H9 (cell line): ENCODE data around the gene COPB1. TPM values are rescaled to one million over a fixed set of nuclear protein-coding genes. Genes with fewer than 3 reads are reported as not detected.

Source experiments
- DNase-seq: peaks from one replicate; pipeline ENCODE4 v3.0.0-alpha.2; 2017
- H2AFZ ChIP-seq: one replicate; pipeline ENCODE4 v1.6.1; 2013; ENCODE audit warnings: mild to moderate bottlenecking, low read length, control low read depth, moderate library complexity
- H2AK5ac ChIP-seq: 2 replicates; pipeline ENCODE4 v1.6.1; 2013; ENCODE audit warnings: low read length, control low read depth, mixed read lengths; ENCODE audit not compliant: insufficient read length
- H2BK120ac ChIP-seq: one replicate; pipeline ENCODE4 v1.6.1; 2013; ENCODE audit warnings: low read depth, mild to moderate bottlenecking, low read length, control low read depth, inconsistent platforms; ENCODE audit not compliant: poor library complexity, severe bottlenecking
- H2BK12ac ChIP-seq: 2 replicates; pipeline ENCODE4 v1.6.1; 2013; ENCODE audit warnings: low read length, control low read depth, mixed read lengths, low read depth; ENCODE audit not compliant: insufficient read length
- H2BK15ac ChIP-seq: 2 replicates; pipeline ENCODE4 v1.6.1; 2013; ENCODE audit warnings: low read depth, low read length, control low read depth
- H2BK20ac ChIP-seq: one replicate; pipeline ENCODE4 v1.6.1; 2013; ENCODE audit warnings: low read depth, mild to moderate bottlenecking, low read length, control low read depth, inconsistent platforms; ENCODE audit not compliant: poor library complexity, severe bottlenecking
- H2BK5ac ChIP-seq: 2 replicates; pipeline ENCODE4 v1.6.1; 2013; ENCODE audit warnings: low read length, control low read depth, mixed read lengths; ENCODE audit not compliant: insufficient read length
- H3K14ac ChIP-seq: 2 replicates; pipeline ENCODE4 v1.6.1; 2013; ENCODE audit warnings: low read length, control low read depth; ENCODE audit not compliant: insufficient read depth
- H3K18ac ChIP-seq: 2 replicates; pipeline ENCODE4 v1.6.1; 2013; ENCODE audit warnings: low read depth, mild to moderate bottlenecking, mixed read lengths, low read length, control low read depth; ENCODE audit not compliant: insufficient read length
- H3K23ac ChIP-seq: 2 replicates; pipeline ENCODE4 v1.6.1; 2013; ENCODE audit warnings: low read length, control low read depth, mixed read lengths, low read depth; ENCODE audit not compliant: insufficient read length
- H3K23me2 ChIP-seq: 2 replicates; pipeline ENCODE4 v1.6.1; 2013; ENCODE audit warnings: low read depth, mild to moderate bottlenecking, mixed read lengths, low read length, control low read depth; ENCODE audit not compliant: insufficient read length, poor library complexity, severe bottlenecking
- H3K27ac ChIP-seq: 2 replicates; pipeline ENCODE4 v1.5.1; 2013; ENCODE audit warnings: low read length, control low read depth, mixed read lengths, low read depth; ENCODE audit not compliant: insufficient read length
- H3K27me3 ChIP-seq: 2 replicates; pipeline ENCODE4 v1.6.1; 2013; ENCODE audit warnings: low read length, control low read depth, inconsistent platforms; ENCODE audit not compliant: insufficient read depth
- H3K4ac ChIP-seq: 2 replicates; pipeline ENCODE4 v1.6.1; 2013; ENCODE audit warnings: low read depth, mild to moderate bottlenecking, control low read depth, inconsistent platforms, low read length, moderate library complexity
- H3K4me1 ChIP-seq: 2 replicates; pipeline ENCODE4 v1.6.1; 2013; ENCODE audit warnings: low read length, control low read depth, inconsistent platforms; ENCODE audit not compliant: insufficient read depth
- H3K4me2 ChIP-seq: 2 replicates; pipeline ENCODE4 v1.6.1; 2013; ENCODE audit warnings: low read length, control low read depth, mixed read lengths; ENCODE audit not compliant: insufficient read length, insufficient read depth
- H3K56ac ChIP-seq: 2 replicates; pipeline ENCODE4 v1.6.1; 2013; ENCODE audit warnings: low read depth, mild to moderate bottlenecking, mixed read lengths, low read length, control low read depth; ENCODE audit not compliant: insufficient read length
- H3K79me1 ChIP-seq: 2 replicates; pipeline ENCODE4 v1.6.1; 2013; ENCODE audit warnings: low read depth, mild to moderate bottlenecking, moderate library complexity, low read length, control low read depth, inconsistent platforms; ENCODE audit not compliant: insufficient read depth, poor library complexity, severe bottlenecking
- H3K79me2 ChIP-seq: 2 replicates; pipeline ENCODE4 v1.6.1; 2013; ENCODE audit warnings: low read length, control low read depth, inconsistent platforms; ENCODE audit not compliant: insufficient read depth
- H3K9ac ChIP-seq: 2 replicates; pipeline ENCODE4 v1.6.1; 2013; ENCODE audit warnings: low read length, control low read depth, mixed read lengths; ENCODE audit not compliant: insufficient read length; ENCODE audit errors: extremely low read depth
- H3K9me3 ChIP-seq: one replicate; pipeline ENCODE4 v1.6.1; 2013; ENCODE audit warnings: low read depth, low read length, inconsistent platforms; ENCODE audit not compliant: control insufficient read depth
- H3T11ph ChIP-seq: one replicate; pipeline ENCODE4 v1.6.1; 2013; ENCODE audit warnings: mild to moderate bottlenecking, low read length, control low read depth, inconsistent platforms
- H4K20me1 ChIP-seq: one replicate; pipeline ENCODE4 v1.6.1; 2013; ENCODE audit not compliant: control insufficient read depth, insufficient read length, insufficient read depth
- H4K5ac ChIP-seq: 2 replicates; pipeline ENCODE4 v1.6.1; 2013; ENCODE audit warnings: low read depth, mild to moderate bottlenecking, mixed read lengths, low read length, control low read depth; ENCODE audit not compliant: insufficient read length
- H4K8ac ChIP-seq: replicated peaks from 2 replicates; pipeline ENCODE4 v1.6.1; 2013; ENCODE audit warnings: low read length, control low read depth, mixed read lengths, low read depth; ENCODE audit not compliant: insufficient read length
- H4K91ac ChIP-seq: 2 replicates; pipeline ENCODE4 v1.6.1; 2013; ENCODE audit warnings: low read depth, mild to moderate bottlenecking, moderate library complexity, mixed read lengths, low read length, control low read depth; ENCODE audit not compliant: insufficient read length
- H3K27ac Mint-ChIP-seq, 3 experiments: 2 replicates in 2 of 3; 3 replicates in 1 of 3; pipeline ENCODE4 v1.8.0; 2020 to 2021; ENCODE audit warnings: mixed read lengths in 3 of 3, mild to moderate bottlenecking in 1 of 3, moderate library complexity in 1 of 3
- H3K27me3 Mint-ChIP-seq: 2 replicates; pipeline ENCODE4 v1.8.0; 2021; ENCODE audit warnings: low read depth, mild to moderate bottlenecking, moderate library complexity, mixed read lengths
- H3K36me3 Mint-ChIP-seq, 3 experiments: 2 replicates in 2 of 3; 3 replicates in 1 of 3; pipeline ENCODE4 v1.8.0; 2020 to 2021; ENCODE audit warnings: low read depth in 3 of 3, mixed read lengths in 3 of 3; ENCODE audit not compliant: insufficient read depth in 1 of 3
- H3K4me1 Mint-ChIP-seq, 2 experiments: 2 replicates each; pipeline ENCODE4 v1.8.0; 2020; ENCODE audit warnings: mixed read lengths in 2 of 2
- H3K4me3 Mint-ChIP-seq, 2 experiments: 2 replicates in 1 of 2; 3 replicates in 1 of 2; pipeline ENCODE4 v1.8.0; 2020 to 2021; ENCODE audit warnings: mild to moderate bottlenecking in 2 of 2, mixed read lengths in 2 of 2, moderate library complexity in 1 of 2
- H3K9me3 Mint-ChIP-seq, 2 experiments: 2 replicates in 1 of 2; 3 replicates in 1 of 2; pipeline ENCODE4 v1.8.0; 2020; ENCODE audit warnings: mild to moderate bottlenecking in 2 of 2, mixed read lengths in 2 of 2, moderate library complexity in 1 of 2
- CTCF ChIP-seq: fragments of 200-600 bp; sonication (generic); conservative IDR thresholded peaks from 3 replicates; pipeline ENCODE4 v1.8.0; 2021; ENCODE audit warnings: antibody characterized with exemption, mild to moderate bottlenecking
- WGBS: extraction: QIAGEN DNeasy Blood & Tissue Kit; methylation state at CpG from one replicate; pipeline ENCODE4 v1.1.7; 2013; ENCODE audit warnings: missing lambda C conversion rate, low lambda C conversion rate, mixed read lengths; ENCODE audit not compliant: insufficient read length; ENCODE audit errors: extremely low coverage; 5-methylcytosine and 5-hydroxymethylcytosine counted together
- total RNA-seq: library from RNA; stranded (reverse); gene quantifications from 2 replicates; pipeline ENCODE4 v1.2.1, GENCODE V29; 2021

The COPB1 gene
- total RNA-seq, 1 experiment from 2014 or later, result 71.6 TPM

- Histone ChIP-seq H3K79me1 (no peaks in the 10 kb centered on the region), H2BK12ac (no peak overlapping the region), H3K4me1 (no peaks in the 10 kb centered on the region), H3K14ac (no peak overlapping the region), H2BK5ac (no peak overlapping the region), H3K23ac (no peak overlapping the region), H3K9ac (no peak overlapping the region), H3K4ac (no peak overlapping the region), H2BK15ac (no peak overlapping the region), H4K8ac (no peak overlapping the region), H2BK120ac (no peak overlapping the region), H3K56ac (no peak overlapping the region), H3K79me2 (no peaks in the 10 kb centered on the region), H3K27me3 (no peaks in the 10 kb centered on the region), H3K4me2 (no peak overlapping the region), H2BK20ac (no peak overlapping the region), H3K18ac (no peak overlapping the region), H3K9me3 (no peaks in the 10 kb centered on the region), H2AK5ac (no peak overlapping the region), H4K91ac (no peak overlapping the region), H4K5ac (no peak overlapping the region), H3K23me2 (no peaks in the 10 kb centered on the region), H2AFZ (no peak overlapping the region), H4K20me1 (no peaks in the 10 kb centered on the region), H3K27ac (no peak overlapping the region), H3T11ph (no peak overlapping the region)
- Mint-ChIP-seq H3K4me3 (no peak overlapping the region), H3K27ac (no peak overlapping the region), H3K36me3 (peaks cover 19 to 45% (median 44%) of the 10 kb centered on the region in 3 experiments; a peak in 6 of 7 replicates), H3K4me1 (no peaks in the 10 kb centered on the region), H3K9me3 (no peaks in the 10 kb centered on the region), H3K27me3 (no peaks in the 10 kb centered on the region)
- no peak for TF ChIP-seq CTCF
- DNase-seq, result no peak
- WGBS, result no CpG with 5 or more reads among the region's 2 CpGs
These were observed 36.0 kb downstream of the COPB1 start for GRCh38 chr11:14463623-14464022.
